ENCODE results near the gene MAP4K4.
"Not testable (repeated sequence)": the region's sequence is repeated elsewhere in the genome, so short reads cannot be mapped to it uniquely, and the experiment has no call there.

The MAP4K4 gene

DNA sequence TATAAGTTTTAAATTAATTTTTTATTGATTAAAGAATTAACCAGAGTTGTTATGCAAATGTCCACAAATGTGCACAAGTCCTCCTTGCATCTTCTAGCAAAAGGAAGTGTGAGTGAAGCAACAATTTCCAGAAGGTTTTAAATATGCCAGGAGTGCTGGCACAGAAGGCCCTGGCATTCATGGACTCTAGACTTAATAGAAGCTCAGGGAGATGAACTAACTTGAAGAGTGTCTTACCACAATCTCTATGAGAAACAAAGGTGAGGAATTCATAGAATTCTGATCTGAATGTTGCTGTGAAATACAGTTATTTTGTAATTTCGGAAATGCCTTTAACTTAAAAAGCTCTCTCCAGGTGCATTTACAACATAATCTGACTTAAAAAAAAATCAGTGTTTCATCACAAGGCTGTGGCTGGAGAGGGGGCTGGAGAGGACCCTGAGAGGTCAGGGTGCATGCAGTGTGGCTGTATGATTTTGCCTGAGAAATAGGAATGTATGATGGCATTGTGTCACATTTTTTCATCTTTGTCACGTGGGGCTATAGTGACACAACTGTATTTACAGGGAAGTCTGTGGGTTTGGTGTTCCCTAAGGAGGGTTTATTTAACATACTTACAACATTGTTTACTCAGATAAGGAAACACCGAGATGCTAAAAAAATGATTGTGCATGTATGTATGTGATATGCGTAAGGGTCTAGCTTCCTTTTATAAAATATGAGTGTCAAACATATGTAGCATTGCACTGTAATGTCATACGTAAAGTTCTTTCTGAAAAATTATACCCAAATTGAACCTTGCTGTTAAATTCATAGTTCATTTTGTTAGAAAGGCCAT is 66.2 kb downstream of the MAP4K4 start:
- no peak for DNase-seq (ENCODE audit: low read depth)
- no peak overlapping the region for H3K4me3 ChIP-seq (ENCODE audit: low read length)
- TF ChIP-seq, protein P1, sequence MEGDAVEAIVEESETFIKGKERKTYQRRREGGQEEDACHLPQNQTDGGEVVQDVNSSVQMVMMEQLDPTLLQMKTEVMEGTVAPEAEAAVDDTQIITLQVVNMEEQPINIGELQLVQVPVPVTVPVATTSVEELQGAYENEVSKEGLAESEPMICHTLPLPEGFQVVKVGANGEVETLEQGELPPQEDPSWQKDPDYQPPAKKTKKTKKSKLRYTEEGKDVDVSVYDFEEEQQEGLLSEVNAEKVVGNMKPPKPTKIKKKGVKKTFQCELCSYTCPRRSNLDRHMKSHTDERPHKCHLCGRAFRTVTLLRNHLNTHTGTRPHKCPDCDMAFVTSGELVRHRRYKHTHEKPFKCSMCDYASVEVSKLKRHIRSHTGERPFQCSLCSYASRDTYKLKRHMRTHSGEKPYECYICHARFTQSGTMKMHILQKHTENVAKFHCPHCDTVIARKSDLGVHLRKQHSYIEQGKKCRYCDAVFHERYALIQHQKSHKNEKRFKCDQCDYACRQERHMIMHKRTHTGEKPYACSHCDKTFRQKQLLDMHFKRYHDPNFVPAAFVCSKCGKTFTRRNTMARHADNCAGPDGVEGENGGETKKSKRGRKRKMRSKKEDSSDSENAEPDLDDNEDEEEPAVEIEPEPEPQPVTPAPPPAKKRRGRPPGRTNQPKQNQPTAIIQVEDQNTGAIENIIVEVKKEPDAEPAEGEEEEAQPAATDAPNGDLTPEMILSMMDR (IDR thresholded peaks at IDR 0.05; ENCODE audit: insufficient read depth, low read depth, low read length, missing control alignments) = no peak

DNA sequence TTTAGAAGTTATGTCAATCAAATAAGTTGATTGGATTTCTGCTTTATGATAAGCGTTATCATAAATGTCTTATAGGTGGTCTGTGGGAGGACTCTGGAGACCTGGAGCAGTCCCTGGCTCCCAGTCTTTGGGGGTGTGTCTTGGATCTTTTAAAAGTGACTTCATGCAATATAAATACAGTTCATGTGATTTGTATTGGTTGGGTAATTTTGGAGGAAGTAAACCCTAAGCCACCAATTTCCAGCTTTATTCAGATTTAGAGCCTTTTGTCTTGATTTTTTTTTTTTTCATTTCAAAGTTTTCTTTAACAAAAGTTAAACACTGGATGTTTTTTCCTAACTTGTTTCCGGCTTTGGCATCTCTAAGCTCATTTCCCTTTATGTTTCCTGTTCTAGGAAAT is 68.8 kb downstream of the MAP4K4 start:
- TF ChIP-seq, protein P1 (IDR thresholded peaks at IDR 0.05; ENCODE audit: insufficient read depth, low read depth, low read length, missing control alignments) = no peak
- DNase-seq (ENCODE audit: low read depth) = no peak

DNA sequence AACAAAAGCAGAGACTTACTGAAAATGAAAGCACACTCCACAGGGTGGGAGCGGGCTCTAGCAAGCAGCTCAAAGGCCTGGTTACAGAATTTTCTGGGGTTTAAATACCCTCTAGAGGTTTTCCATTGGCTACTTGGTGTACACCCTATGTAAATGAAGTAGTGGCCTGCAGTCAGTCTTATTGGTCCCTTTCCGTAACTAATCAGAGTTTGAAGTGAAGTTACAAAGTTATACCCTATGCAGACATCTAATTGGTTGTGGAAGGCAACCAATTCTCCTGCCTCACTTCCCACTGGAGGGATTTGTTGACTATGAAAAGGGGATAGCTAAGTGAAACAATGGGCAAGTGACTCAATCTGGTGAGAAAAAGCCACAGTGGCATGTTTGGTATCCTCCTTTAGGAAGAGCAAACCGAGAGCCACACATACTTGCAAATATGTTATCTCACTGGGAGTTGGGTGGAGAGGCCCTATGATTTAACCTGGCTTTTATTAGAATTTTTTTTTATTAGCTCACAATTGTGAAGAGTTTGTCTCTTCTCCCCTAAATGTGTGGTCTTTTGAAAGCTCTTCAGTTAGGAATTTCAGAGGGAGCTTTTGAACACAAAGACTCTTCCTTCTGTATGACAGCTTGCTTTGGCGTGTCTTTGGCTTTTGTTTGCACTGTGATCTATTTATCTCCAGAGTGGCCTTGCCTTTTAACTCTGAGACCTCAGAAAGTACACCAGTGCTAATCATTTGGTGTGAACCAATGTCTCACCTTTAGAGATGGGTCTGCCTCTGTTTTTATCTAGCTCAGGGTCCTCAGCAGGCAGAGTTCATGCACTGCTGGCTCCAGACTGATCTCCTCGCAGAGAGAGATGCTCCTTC is 69.6 kb downstream of the MAP4K4 start:
- TF ChIP-seq, protein P1 (IDR thresholded peaks at IDR 0.05; ENCODE audit: insufficient read depth, low read depth, low read length, missing control alignments) = no peak
- DNase-seq (ENCODE audit: low read depth) = peak; percentile 77
- no peak overlapping the region for H3K4me3 ChIP-seq (ENCODE audit: low read length)

More for the DNA sequence above, 68.8 kb downstream of the MAP4K4 start:
- H3K4me3 ChIP-seq (ENCODE audit: low read length) = no peak overlapping the region

DNA sequence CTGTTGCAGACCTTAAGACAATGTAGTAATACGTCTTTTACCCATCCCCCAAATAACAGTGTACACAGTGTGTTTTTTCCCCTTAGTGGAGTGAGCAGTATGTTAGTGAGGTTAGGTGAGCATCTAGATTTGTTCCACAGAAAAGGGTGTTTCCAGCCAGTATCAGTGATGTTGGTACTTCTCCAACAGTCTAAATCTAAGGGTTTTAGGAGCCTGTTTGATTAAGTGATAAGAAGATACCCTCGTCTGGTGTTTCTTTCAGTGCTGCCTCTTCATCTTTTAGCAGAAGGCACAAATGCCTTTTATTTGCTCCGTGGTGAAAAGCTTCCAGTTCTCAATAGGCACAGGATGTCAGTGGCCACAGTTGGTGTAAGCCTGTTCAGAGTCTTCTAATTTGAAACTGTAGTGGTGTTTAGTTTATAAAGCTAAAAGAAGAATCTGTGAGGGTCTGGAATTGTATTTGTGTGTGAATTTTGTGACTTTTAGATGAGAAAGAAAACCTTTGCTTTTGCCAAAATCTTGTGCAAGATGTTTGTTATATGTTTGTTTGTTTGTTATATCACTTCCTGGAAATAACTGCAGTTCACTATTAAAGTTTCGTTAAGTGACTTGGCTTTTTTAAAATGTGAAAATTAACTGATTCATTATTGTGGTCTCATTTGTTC is 71.2 kb downstream of the MAP4K4 start:
- H3K4me3 ChIP-seq (ENCODE audit: low read length) = no peak overlapping the region
- TF ChIP-seq, protein P1 (IDR thresholded peaks at IDR 0.05; ENCODE audit: insufficient read depth, low read depth, low read length, missing control alignments) = no peak
- DNase-seq (ENCODE audit: low read depth) = no peak

DNA sequence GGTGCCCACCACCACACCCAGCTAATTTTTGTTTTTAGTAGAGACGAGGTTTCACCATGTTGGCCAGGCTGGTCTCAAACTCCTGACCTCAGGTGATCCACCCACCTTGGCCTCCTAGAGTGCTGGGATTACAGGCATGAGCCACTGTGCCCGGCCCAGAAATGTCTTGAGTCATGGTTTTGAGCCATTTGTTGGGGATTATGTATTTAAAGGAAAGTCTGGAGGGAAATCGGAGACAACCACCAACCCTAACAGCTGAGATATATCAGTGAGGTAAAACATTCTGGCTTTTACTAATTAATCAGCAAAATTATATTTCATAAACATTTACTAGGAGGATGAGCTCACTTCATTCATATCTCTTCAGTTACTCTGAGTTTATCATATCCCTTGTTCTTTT is 72.2 kb downstream of the MAP4K4 start:
- H3K4me3 ChIP-seq (ENCODE audit: low read length); DNase-seq (ENCODE audit: low read depth): not testable (repeated sequence)

DNA sequence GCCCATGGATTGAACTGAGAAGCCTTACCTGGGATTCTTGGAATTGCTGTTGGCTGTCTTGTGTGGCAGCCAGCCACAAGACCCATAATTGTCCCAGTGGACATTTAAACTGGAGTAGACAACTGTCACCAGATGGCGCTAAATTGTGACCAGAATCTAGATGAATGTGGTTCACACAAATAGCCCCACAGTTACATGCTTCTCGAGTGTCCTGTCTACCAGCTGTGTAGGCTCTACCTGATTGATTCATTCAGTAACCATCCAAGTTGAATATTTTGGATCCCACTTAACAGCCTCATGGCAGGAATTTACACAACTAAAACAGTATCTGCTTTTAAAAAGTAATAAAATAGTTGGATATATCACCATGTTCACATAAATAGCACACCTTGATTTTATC is 73.2 kb downstream of the MAP4K4 start:
- DNase-seq (ENCODE audit: low read depth) = peak; percentile 62
- TF ChIP-seq, protein P1 (IDR thresholded peaks at IDR 0.05; ENCODE audit: insufficient read depth, low read depth, low read length, missing control alignments) = peak; percentile 44
- H3K4me3 ChIP-seq (ENCODE audit: low read length) = no peak overlapping the region
